HG03354 (cell line): ENCODE measurements around the gene NDUFA12.

Experiments
- ATAC-seq: cut with Tn5 transposase; IDR thresholded peaks from one replicate; pipeline ENCODE4 v1.9.1; 2021; ENCODE audit warnings: mild to moderate bottlenecking; ENCODE audit not compliant: unreplicated experiment, poor library complexity, severe bottlenecking

The NDUFA12 gene

DNA sequence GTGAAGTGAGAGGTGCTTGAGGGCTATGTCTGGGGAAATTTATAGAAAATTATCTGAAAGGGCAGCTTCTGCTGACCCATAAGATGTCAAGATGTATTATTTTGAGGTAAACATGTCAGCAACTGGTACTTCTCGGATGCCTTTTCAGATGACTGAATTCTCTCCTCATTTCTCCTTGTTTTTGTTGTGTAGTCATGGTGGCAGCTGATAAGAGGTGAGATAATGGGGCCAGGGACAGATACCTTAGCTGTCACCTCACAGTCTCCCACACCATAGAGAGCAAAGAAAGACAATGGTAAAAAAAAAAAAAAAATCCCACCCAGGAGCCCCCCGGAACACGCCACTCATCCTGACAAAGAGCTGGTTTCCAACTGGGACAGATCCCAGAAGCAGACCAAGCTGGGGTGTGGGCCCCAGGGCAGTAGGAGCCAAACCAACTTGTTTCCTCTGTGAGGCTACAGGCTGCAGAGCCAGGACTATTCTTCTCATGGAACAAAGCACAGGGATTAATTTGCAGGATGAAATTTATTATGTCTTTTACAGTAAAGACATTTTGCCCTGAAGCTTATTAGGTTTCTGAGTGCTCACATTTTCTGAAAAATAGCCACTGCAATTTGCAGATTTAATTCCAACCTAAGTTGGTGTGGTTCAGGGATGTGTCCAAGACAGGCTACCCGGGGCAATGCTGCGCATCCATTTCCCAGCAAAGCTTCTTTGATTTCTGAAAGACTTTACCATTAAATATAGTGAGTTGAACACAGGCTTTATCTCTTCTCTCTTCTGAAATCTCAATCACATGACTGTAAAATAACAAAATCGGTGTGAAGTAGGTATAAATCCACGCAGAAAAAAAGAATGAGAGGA, 52.2 kb downstream of the NDUFA12 start:
- ATAC-seq, result no peak

DNA sequence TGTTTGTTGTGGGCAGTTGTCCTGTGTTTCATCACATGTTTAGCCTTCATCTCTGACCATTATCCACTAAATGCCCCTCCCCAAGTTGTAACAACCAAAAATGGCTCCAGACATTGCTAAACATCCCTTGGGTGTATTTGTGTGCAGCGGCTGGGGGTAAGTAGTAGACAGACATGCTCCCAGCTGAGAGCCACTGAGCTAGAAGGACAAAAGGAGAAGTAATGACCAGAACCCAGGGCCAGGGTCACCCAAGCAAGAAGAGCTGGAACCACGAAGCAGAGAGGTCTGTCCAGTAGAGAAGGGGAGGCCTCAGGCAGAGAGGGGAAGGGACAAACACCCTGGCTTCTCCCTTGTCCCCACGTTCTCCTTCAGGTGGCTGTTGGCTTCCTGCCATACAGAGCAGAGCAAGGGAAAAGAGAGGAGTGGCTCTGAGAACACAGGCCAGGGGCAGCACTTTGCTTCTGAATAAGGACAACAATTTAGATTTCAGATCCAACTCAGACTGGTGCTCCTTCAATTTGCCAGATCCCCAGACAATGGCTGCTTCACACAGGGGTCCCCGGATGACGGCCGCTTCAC, 55.2 kb downstream of the NDUFA12 start:
- no peak for ATAC-seq

GRCh38 chr12:94942663-94943062, 60.8 kb downstream of the NDUFA12 start:
- no peak for ATAC-seq

GRCh38 chr12:94941440-94941862, 62.0 kb downstream of the NDUFA12 start:
- no peak for ATAC-seq

DNA sequence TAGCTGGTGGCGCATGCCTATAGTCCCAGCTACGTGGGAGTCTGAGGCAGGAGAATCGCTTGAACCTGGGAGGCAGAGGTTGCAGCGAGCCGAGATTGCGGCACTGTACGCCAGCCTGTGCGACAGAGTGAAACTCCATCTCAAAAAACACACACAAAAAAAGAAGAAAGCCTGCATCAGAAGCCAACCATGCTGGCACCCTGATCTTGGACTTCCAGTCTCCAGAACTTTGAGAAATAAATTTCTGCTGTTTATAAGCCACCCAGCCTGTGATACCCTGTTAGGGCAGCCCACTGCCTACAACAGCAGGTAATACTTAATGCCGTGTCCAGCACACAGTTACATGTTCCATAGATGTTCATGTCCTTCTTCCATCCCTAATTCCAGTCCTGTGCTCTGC, 62.7 kb downstream of the NDUFA12 start:
- ATAC-seq, result no peak

- ATAC-seq, result no peak
Observed at GRCh38 chr12:94938583-94938982, 64.9 kb downstream of the NDUFA12 start.

- no peak for ATAC-seq
Observed at GRCh38 chr12:94930772-94931171, 72.7 kb downstream of the NDUFA12 start.

GRCh38 chr12:94930216-94930654, 73.3 kb downstream of the NDUFA12 start:
- ATAC-seq, result no peak

GRCh38 chr12:94929780-94930179, 73.7 kb downstream of the NDUFA12 start:
- no peak for ATAC-seq

GRCh38 chr12:94925729-94926128, 77.8 kb downstream of the NDUFA12 start:
- ATAC-seq, result no peak

- no peak for ATAC-seq
Observed at GRCh38 chr12:94925206-94925605, 78.3 kb downstream of the NDUFA12 start.

GRCh38 chr12:94922561-94922960, 80.9 kb downstream of the NDUFA12 start:
- ATAC-seq, result no peak
